Dermis blood vessel endothelial cell (primary cell): Measurements from ENCODE around the gene PTTG1IP. TPM values are rescaled to one million over a fixed set of nuclear protein-coding genes. Genes with fewer than 3 reads are reported as not detected.

Experiments used
- DNase-seq: peaks from one replicate; pipeline ENCODE4 v3.0.0; 2010
- total RNA-seq: library from RNA; depleted of rRNA; stranded (reverse); fragments of >200 nt; gene quantifications from 2 replicates; pipeline ENCODE4 v1.2.3, GENCODE V29; 2014

PTTG1IP gene
- total RNA-seq, 1 donor from 2014 or later = 528 TPM

GRCh38 chr21:44862869-44863685 is 10.4 kb downstream of the PTTG1IP start:
- no peak for DNase-seq

DNA sequence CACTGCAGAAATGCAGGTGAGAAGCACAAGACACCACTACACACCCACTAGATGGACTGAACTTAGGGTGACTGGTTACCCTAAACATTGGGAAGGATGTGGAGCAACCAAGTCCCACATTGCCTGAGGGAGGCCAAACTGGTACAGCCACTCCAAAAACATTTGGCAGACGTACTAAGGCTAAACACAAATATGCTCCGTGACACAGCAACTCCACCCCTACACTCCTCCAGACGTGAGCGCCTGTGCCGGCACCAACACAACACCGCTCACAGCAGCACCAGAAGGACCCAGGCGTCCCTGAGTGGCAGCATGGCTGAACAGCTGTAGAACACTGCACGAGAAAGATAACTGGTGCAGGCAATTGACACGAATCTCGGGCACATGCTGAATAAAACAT is 14.7 kb downstream of the PTTG1IP start:
- no peak for DNase-seq

- DNase-seq = no peak
These were observed 15.2 kb downstream of the PTTG1IP start for GRCh38 chr21:44858291-44858690.

DNA sequence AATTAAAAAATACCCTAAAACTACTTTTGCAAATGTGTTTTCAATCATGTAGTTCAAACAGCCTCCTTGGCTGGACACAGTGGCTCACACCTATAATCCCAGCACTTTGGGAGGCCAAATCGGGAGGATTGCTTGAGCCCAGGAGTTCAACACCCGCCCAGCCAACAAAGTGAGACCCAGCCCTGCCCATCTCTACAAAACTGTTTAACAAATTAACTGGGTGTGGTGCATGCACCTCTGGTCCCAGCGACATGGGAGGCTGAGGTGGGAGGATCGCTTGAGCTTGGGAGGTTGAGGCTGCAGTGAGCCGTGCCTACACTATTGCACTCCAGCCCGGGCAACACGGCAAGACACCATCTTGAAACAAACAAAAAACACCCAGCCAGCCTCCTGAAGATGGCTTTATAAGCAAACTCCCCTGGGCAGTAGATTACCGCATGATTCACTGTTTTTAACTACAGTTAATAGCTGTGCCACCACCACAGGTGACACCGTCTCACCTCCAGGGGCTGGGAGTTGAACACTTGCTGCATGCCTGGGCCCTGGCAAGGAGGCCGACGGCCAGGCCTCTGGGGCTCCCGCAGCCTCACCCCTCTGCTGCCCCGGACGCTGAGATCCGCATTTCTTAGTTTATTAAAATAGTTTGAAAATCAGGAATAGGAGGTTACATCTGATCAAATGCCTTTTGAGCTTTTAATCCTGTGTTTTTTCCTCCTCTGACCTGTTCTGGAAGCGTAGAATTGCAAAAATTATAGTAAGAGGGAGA is 16.2 kb downstream of the PTTG1IP start:
- no peak for DNase-seq

DNA sequence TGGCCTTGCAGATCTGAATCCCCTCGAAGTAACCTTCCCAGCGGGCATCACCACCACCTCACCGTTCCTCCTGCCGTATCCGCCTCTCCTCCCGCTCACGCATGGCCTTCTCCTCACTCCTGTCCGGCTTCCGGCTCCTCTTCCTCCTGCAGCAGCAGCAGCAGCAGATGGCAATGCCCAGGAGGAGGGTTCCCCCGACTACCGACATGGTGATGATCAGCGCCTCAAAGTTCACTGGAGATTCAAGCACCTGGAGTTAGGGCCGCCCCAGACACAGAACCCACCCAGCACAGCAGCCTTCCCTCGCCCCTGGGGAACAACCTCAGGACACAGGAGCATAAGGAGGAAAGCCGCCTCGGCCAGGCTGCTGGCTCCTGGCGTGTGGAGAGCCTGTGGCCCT is 17.4 kb downstream of the PTTG1IP start:
- DNase-seq = no peak

GRCh38 chr21:44855572-44855971 is 17.9 kb downstream of the PTTG1IP start:
- DNase-seq = no peak

DNA sequence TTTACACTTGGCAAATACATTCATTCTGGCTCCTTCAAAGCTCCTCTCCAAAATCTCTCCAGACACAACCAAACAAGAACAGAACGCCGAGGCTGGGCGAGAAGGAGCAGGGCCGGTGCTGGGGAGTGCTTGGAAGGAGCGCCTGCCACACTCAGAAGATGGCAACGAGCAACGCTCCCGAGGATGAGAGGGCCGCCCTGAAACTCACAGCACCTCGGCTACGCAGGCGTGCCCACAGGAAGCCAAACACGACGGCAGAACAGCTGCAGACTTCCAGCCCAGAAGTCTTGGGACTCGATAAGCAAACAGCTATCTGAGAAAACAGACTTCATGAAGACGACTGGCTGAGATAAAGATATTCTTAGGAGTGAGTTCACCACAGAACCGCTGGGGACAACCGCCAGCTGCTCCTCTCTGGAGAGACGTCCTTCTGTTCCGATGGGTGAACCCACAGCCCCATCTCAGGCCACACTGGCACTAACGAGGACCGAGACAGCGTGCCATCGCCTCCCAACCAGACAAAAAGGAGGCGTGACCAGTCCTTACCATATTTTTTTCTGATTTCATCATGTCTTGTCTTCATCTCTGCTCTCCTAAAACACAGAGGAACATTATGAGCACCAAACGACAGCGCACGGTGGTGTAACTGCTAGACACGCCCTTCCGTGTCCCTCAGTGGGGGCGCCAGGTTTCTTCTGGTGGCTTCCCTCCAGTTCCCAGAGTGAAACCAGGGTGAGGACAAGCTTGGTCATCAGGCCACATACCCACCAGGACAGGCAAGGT is 18.6 kb downstream of the PTTG1IP start:
- no peak for DNase-seq

DNA sequence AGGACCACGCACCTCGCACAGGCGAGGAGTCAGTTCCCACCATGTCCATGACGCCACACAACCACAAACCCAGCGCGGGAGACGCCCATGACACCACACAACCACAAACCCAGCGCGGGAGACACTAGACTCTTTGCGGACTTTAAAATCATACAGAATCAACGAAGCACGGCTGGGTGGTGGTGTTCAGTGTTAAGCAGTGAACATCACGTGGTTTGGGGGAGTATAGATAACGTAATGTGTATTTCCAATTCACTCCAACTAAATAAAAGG is 19.2 kb downstream of the PTTG1IP start:
- no peak for DNase-seq

DNA sequence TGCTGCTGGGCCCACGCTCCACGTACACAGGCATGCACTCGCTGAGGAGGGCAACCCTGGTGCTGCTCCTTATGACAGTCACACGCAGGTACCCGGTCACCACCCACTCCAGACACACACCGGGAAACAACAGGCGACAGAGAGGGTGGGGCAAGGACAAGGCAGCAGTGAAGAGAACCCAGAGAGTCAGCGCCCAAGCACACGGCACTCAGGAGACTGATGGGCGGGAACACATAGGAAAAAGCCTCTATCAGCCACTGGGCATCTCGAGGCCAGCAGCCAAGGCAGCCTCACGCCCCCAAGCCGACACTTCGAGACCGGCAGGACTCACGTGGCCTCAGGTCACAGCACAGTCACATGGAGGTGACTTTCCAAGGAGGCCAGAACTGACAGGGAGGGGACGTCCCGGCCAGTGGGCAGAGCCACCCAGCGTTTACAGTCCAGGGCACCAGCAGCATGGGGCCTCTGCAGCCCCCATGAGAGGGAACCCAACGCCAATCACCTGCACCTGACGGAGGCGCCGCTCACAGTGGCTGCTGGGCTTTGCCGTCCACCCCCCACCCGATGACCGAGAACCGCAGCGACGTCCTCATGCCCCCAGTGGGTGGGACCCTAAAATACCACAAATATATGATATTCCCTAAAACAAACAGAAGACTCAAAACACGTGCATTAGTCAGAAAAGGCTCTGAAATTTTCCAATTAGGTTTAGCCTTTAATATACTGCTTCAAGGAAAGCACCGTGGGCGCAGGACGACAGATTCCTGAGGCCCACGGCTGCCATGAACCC is 19.7 kb downstream of the PTTG1IP start:
- DNase-seq = no peak

- no peak for DNase-seq
These were observed 22.4 kb downstream of the PTTG1IP start for GRCh38 chr21:44850905-44851657.

DNA sequence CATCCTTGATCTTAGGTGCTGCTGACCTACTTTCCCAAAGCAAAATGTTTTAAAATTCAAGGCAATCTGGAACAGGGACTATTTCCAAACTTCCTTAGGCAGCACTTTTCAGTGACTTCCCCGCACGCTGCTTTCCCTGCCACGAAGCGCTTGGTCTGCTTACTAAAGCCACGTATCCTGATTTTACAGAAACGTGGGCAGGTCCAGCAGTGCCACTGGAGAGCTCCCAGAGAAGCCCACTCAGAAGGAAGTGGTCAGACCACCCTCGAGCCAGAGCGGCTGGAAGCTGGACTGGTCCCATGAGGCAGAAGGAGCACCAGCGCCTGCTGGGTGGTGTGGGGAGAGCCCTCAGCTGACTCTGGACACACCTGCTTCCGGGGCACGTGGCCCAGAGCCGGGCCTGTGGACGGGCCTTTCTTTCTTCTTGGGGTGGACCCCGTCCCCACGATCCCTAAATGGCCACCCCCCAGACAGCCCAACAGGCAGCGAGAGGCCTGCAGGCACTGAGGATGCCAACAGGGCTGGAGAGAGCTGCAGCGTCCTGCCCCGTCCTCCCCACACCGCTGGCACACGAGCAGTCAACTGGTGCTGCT is 23.2 kb downstream of the PTTG1IP start:
- DNase-seq = no peak

DNA sequence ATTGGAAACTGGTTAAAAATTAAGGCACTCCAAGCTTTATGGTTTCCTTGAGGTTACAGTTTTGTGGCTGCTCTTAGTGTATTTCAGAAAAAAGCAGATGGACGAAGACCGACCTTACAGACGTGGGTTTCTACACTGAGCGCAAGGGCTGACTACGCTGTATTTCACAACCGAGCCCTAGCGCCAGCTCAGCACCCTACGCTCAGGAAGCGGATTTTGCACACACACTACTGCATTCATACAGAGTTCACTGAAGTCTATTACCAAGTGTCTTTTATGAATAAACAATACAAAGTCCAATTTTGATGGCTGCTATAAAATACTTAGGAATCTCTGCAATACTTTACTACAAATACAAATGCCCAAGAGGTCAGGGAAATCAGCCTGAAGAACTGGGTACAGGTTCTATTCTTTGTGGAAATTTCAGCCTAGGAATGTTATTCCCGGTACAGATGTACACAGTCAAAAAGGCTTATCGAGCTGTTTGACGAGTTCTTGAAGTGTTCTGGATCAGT is 23.8 kb downstream of the PTTG1IP start:
- DNase-seq = no peak

GRCh38 chr21:44848821-44849521 is 24.5 kb downstream of the PTTG1IP start:
- DNase-seq = no peak

DNA sequence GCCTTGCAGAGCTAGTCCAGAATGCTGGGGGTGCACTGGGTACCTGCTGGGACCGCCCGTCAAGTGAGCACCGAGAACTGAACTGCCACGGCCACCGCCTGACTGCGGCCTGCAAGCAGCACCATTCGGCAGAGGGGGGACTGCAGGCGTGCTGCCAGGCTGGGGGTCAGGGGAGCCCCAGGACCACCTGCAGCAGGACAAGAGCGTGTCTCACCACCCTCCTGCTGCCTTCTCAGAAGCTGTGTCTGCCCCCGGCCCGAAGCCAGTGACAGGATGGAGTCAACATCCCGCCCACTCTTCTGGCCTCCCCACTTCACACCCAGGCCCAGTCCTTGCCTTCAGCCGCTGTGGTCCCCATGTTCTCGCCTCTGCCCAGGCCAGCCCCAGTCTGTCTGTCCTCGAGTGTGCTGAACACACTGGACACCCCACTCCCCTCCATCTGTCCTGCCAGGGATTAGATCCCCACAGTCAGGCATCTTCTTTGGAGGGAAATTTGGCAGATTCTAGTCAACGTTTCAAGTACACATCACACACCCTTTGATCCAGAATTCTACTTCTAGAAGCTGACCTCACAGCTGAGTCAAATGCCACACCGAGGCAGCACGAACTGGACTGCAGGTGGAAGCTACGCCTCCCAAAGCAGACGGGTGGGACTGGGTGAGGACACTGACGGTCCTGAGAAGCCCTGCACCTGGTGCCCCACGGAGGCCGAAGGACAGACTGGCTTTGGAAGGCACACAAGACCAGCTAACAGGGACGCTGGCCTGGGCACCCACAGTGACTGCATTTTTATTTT is 26.0 kb downstream of the PTTG1IP start:
- DNase-seq = no peak

GRCh38 chr21:44846485-44847260 is 26.8 kb downstream of the PTTG1IP start:
- DNase-seq = peak; percentile 66

DNA sequence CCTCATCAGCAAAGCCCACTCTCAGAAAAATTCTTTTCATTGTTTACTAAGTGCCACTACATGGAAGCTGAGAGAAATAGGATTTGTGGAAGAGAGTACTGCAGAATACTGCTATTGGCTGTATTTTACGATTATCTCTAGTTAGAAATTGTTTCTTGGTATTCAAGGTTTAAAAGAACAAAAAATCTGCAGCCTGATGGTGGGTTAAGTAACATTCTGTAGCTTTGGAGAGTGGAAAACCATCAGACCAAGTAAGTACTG is 27.3 kb downstream of the PTTG1IP start:
- DNase-seq = no peak

- peak; percentile 71 for DNase-seq
These were observed 27.9 kb downstream of the PTTG1IP start for GRCh38 chr21:44845418-44846223.

GRCh38 chr21:44844256-44844655 is 29.2 kb downstream of the PTTG1IP start:
- DNase-seq = no peak
